Measurements from ENCODE around the gene SFXN1.

- TF ChIP-seq POLR2AphosphoS5 (IDR thresholded peaks at IDR 0.05; ENCODE audit: low read depth, low read length) = no peak
- no peak for TF ChIP-seq CTCF (IDR thresholded peaks at IDR 0.05)
- TF ChIP-seq TCF7L2 (IDR thresholded peaks at IDR 0.05; ENCODE audit: low read depth, low read length) = no peak
- TF ChIP-seq REST (IDR thresholded peaks at IDR 0.05; ENCODE audit: insufficient read depth in 1 of 2, low read depth in 2 of 2, low read length in 1 of 2) = no peak
These were observed 14.7 kb upstream of the SFXN1 start for GRCh38 chr5:175463641-175464040.
